Hematopoietic multipotent progenitor cell treated with erythropoietin and hydrocortisone succinate and interleukin-3 and kit ligand, for 17 days (in vitro differentiated cells): ENCODE measurements around the gene STK40.

Experiments
- DNase-seq: peaks from one replicate; pipeline ENCODE4 v3.0.0-alpha.2; 2015; ENCODE audit warnings: low spot score

STK40 gene

DNA sequence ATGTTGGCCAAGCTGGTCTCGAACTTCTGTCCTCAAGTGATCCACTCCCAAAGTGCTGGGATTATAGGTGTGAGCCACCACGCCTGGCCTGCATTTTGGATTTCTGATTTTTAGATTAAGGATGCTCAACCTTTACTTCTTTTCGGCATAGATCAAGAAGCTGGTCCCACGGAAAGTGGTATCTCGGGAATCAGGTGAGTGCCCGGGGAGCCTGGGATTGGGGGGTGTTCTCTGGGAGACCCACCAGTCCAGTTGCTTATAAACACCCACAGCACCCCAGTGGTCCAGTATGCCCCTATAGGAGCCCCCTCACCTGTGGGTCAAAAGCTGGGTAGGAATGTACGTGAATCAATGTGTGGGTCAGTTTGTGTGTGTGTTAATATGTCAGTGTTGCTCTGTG, 76.3 kb downstream of the STK40 start:
- no peak for DNase-seq

DNA sequence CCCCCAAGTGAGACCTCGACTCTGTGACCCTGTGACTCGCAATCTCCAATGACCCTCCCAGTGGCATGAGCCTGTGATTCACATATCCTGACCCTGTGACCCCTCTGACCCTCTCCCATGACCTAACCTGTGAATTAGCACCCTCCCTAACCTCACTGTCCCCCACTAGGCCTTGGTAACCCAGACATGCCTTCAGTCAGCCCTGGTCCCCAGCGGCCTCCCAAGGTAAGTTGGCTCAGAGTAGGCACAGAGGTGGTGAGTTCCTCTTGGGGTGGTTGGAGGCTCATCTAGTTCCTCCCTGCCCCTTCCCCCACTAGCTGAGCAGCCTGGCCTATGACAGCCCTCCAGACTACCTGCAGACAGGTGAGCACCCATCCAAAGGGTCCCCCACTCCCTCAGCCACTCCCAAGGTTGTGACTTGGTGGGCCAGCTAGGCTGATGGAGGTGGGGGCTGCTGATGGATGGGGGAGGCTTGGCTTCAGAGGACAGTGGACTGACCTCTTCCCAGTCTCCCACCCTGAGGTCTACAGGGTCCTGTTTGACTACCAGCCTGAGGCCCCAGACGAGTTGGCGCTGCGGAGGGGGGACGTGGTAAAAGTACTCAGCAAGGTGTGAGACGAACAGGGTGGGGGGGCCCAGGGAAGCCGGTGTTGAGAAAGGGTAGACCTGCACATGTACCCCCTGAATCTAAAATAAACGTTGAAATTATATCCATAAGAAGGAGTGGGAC, 78.0 kb downstream of the STK40 start:
- no peak for DNase-seq

DNA sequence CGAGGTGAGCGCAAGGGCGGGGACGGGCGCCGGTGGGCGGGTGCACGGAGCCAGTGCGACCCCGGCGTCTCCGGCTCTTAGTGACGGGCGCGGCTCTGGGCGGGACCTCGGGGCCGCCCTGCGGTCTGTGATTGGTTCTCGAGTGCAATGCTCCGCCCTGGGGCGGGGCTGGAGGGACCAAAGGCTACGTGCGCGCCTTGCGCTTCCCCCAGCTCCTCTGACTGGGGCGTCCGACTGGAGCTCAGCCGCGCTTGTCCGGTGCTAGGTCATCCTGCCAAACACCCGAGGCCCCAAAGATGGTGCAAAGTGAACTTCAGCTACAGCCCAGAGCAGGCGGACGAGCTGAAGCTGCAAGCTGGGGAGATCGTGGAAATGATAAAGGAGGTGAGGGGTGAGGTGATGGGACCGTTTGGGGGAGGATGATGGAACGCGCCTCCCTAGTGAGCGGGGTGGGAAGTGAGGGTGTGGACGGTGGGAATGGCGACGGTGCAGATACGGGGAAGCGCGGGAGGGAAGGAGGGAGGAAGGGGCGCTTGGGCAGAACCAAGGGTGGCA, 78.7 kb downstream of the STK40 start:
- peak; percentile 85 for DNase-seq

DNA sequence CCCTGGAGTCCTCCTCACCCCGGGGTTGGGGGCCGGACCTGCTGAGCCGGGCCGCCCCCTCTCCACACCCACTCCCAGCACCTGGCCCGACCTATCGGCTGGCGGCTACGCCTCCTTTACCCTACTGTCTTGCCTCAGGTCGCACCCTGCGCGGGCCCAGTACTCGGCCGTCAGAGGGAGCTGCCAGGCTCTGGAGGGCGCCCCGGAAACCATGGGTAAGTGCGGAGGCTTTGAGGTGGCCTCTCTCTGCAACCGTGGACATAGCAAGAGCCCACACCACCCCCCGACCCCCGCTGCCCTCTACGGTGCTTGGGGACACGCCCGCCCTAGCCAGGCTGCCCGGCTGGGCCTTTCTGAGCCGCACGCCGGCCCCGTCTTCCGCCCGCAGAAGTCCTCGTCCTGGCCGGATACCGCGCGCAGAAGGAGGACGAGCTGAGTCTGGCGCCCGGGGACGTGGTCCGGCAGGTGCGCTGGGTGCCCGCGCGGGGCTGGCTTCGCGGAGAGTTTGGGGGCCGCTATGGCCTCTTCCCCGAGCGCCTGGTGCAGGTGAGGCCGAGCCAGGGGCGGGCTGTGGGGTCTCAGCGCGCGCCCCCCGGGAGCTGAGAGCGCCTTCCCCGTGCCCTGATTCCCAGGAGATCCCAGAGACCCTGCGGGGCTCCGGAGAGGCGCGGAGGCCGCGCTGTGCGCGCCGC, 79.4 kb downstream of the STK40 start, which contains the start of gene SH3D21:
Gene SH3D21 (plus strand): TSS at position 159 of the 692 bp plus-strand sequence. CDS start 53 bp downstream, at position 212.
- DNase-seq: no peak

DNA sequence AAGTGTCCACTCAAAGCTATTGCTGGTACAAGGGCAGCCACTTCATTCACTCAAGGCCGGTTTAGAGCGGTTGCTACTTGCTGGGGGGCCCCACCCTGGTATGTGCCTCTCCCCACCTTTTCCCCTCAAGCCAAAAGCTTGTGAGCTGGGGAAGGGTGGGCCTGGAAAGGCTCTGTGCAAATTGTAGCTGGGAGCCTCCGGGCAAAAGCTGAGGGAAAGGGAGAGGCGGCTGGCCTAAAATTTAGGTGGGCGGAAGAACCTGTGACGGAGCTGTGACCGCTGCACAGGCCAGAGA, 79.9 kb downstream of the STK40 start:
- no peak for DNase-seq

DNA sequence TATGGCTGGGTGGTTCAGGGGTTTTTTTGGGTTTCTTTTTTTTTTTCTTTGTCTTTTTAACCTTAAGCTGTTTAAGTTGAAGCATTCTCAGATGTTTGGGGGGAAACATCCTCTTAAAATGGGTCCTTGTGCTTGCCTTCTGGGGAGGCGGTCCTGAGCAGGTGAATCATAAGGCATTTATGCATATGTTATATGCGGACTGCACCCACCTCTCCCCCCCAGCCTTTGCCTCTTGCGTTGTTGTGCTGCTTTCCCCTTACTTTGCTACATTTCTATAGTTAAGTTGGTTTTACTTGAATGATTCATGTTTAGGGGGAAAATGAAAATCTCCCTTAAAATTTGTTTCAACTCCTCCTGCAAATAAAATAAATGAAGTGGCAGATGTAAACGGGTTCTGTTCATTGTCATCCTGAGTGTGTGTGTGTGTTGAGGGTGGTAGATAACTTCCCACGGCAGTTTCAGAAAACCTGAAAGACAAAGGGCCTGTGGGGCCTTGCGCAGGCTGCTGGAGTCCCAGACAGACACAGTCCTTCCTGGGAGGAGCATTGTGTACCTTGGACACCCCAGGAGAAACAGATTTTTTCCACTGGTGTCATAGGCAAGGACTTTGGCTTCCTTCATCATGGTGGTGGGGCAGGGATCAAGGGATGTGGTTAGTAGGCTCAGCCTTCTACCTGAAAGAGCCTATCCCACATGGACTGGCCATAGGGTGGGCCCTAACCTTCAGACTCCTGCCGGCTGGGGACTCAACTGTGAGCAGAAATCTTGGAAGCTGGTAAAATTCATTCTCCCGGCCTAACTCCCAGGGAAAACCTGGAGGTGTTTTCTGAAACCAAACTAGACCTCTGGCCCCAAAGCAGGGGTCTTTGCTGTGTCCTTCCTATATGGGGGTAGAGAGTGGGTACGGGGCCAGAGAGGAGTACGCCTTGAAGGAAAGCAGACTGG, 80.5 kb downstream of the STK40 start:
- no peak for DNase-seq

DNA sequence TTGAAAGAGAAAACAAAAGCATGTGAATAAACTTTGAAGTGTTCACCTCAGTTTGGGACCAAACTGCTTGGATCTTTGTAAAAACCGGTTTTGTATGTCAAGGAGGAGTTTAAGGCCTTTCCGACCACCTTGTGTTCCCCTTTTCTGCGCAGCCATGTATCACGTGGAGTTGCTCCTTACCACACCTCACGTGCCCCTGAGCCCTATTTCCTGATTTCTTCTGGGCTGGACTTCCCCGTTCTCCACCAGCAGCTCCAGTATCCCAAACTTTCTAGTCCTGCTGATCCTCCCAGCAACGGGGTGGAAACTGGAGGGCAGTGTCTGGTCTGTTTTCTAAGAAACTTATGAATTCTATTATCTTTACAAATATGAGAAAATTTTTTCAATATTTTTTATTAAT, 81.2 kb downstream of the STK40 start:
- no peak for DNase-seq

DNA sequence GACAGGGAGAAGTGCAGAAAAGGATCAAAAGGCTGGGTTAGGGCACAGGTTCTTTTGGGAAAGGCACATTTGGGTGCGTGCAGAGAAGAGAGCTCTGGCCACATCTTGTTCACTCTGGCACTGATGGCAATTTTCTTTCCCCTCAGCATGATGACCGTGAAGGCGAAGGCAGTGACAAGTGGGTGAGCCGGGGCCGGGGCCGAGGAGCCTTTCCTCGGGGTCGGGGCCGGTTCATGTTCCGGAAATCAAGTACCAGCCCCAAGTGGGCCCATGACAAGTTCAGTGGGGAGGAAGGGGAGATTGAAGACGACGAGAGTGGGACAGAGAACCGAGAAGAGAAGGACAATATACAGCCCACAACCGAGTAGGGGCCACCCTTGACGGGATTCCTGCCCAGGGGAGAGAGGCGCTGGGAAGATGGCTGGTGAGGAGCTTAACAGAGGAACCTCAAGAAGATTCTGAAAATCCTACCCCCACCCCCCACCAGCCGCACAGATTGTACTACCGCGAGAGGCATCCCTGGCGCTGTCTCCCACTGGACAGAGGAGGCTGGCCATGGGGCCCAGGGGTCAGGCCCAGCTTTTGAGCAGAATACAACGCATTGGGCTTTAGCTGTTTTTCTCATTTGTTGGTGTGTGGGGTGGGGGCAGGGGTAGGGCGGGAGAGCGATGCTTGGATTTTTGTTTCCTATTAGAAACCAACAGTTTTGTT, 81.9 kb downstream of the STK40 start:
- DNase-seq: no peak

DNA sequence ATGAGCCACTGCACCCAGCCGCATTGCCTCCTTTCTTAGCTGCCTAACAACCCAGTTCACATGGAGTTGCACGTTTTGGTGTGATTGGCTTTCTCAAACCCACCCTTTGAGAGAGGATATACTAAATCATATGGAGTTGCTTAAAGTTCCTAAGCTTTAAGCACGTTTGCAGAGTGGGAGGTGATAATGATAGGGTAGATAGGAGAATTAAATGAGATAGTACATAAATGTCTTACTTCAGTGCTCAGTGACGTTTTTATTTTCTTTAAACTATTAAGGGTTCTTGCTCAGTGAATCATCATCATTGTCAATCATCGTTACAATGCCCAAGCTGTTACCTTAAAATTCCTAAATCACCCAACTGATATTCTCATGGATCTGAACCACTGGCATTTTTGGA, 82.5 kb downstream of the STK40 start:
- DNase-seq: no peak

DNA sequence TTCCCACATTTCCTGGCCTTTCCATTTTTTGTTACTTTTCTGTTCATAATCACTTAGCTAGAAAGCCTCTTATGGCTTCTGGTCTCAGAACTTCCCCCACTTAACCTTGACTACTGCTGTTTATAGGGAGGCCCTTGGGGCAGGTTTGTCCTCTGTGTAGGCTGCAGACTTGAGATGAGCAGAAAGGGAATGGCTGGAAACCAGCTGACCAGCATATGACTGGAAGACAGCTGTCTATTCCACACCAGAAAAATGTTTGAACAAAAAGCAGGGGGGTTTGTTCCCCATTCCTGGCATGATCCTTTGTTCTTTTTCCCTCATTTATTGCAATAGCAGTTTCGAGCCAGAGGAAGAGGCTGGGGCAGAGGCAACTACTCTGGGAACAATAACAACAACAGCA, 84.5 kb downstream of the STK40 start:
- DNase-seq: no peak

DNA sequence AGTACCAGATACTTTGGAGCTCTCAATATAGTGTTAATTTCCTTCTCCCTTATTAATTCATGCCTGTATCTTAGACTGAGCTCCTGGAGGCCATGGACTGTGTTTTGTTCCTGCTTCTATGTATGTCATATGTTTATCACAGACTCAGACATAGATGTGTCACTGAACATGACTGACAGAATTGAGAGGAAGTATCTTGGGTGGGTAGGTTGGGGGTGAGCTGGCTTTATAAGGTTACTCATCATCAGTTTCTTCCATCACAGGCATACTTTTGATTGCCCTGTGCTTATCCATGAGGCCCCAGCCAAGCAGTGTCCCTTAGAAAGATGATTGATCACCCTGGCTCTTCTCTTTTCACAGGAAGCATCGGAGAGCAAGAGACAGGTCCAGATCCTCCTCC, 85.2 kb downstream of the STK40 start:
- DNase-seq: peak; percentile 57

DNA sequence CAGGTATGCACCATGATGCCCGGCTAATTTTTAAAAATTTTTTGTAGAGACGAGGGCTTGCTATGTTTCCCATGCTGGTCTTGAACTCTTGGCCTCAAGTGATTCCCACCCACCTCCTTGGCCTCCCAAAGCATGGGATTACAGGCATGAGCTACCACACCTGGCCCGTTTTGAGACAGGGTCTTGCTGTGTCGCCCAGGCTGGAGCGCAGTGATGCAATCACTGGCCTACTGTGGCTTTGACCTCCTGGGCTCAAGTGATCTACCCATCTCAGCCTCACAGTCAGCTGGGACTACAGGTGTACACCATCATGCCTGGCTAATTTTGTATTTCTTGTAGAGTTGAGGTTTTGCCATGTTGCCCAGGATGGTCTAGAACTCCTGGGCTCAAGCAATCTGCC, 87.1 kb downstream of the STK40 start:
- DNase-seq: no peak

DNA sequence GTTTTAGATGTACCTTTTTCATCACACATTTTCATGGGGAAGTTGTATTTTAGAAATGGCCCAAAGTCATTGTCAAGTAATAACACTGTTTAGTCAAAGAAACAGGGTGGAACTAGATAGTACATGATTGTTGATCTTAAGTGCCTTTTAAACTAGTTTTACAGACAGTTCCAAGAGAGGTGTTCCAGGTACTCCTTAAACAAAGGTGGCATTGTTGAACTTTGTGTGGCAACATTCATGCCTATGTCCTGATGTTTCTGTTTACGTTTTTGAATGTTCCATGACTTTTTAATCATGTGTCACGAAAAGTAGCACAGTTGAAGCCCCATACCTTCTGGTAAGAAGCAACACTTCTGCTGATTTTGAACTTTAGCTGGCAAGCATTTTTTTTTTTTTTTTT, 88.7 kb downstream of the STK40 start:
- DNase-seq: no peak

DNA sequence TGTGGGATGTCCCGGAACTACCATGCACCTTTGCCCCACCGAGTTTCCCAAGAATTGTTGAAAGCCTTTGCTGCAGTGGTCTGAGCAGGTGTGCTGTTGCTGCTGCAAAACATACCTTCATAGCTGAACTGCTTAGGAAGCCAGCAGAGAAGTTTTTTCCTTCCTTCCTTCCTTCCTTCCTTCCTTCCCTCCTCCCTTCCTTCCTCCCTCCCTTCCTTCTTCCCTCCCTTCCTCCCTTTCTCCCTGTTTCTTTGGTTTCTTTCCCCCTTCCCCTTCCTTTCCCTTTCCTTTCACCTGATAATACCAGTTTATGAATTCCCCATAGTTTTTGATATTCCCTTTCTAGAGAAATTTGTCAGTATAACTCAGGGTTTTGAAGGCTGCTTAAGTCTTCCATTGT, 90.3 kb downstream of the STK40 start:
- DNase-seq: no peak
